Glutamatergic neuron (in vitro differentiated cells): Measurements from ENCODE around the gene CAMTA1. TPM values are rescaled to one million over a fixed set of nuclear protein-coding genes. Genes with fewer than 3 reads are reported as not detected.

Experiments
- DNase-seq: peaks from one replicate; pipeline ENCODE4 v3.0.0; 2022
- H3K27ac Mint-ChIP-seq: one replicate; pipeline ENCODE4 v1.8.0; 2020; ENCODE audit warnings: mild to moderate bottlenecking, mixed read lengths, inconsistent platforms; ENCODE audit not compliant: unreplicated experiment
- H3K27me3 Mint-ChIP-seq: one replicate; pipeline ENCODE4 v1.8.0; 2020; ENCODE audit warnings: mild to moderate bottlenecking, moderate library complexity, mixed read lengths, inconsistent platforms; ENCODE audit not compliant: unreplicated experiment
- H3K36me3 Mint-ChIP-seq: one replicate; pipeline ENCODE4 v1.8.0; 2020; ENCODE audit warnings: mild to moderate bottlenecking, mixed read lengths, inconsistent platforms; ENCODE audit not compliant: unreplicated experiment
- H3K4me1 Mint-ChIP-seq: one replicate; pipeline ENCODE4 v1.8.0; 2020; ENCODE audit warnings: mild to moderate bottlenecking, low read depth, mixed read lengths, inconsistent platforms; ENCODE audit not compliant: unreplicated experiment
- H3K4me3 Mint-ChIP-seq: one replicate; pipeline ENCODE4 v1.8.0; 2020; ENCODE audit warnings: mild to moderate bottlenecking, mixed read lengths, inconsistent platforms; ENCODE audit not compliant: unreplicated experiment
- H3K9me3 Mint-ChIP-seq: one replicate; pipeline ENCODE4 v1.8.0; 2020; ENCODE audit warnings: mild to moderate bottlenecking, moderate library complexity, mixed read lengths, inconsistent platforms; ENCODE audit not compliant: unreplicated experiment
- total RNA-seq: library from RNA; stranded (reverse); fragmentation: NEBNext Ultra II Directional; extraction: Animal tissue kit (Norgen Biotek cat#: 25700); gene quantifications from one replicate; pipeline ENCODE4 v1.2.1, GENCODE V29; 2021; ENCODE audit not compliant: unreplicated experiment
- TF ChIP-seq, protein P1 (sequence below): fragments of 200-600 bp; sonication (generic); IDR thresholded peaks from one replicate; pipeline ENCODE4 v1.5.0; 2021; ENCODE audit not compliant: partially characterized antibody, unreplicated experiment

Gene CAMTA1
- total RNA-seq, 1 donor from 2014 or later = 77.2 TPM

- Mint-ChIP-seq H3K9me3 (no peaks in the 10 kb centered on the region), H3K27me3 (peaks cover 6% of the 10 kb centered on the region), H3K4me1 (peaks cover 3% of the 10 kb centered on the region), H3K36me3 (peaks cover 3% of the 10 kb centered on the region), H3K4me3 (no peak overlapping the region), H3K27ac (no peak overlapping the region)
- no peak for DNase-seq
- TF ChIP-seq, protein P1, sequence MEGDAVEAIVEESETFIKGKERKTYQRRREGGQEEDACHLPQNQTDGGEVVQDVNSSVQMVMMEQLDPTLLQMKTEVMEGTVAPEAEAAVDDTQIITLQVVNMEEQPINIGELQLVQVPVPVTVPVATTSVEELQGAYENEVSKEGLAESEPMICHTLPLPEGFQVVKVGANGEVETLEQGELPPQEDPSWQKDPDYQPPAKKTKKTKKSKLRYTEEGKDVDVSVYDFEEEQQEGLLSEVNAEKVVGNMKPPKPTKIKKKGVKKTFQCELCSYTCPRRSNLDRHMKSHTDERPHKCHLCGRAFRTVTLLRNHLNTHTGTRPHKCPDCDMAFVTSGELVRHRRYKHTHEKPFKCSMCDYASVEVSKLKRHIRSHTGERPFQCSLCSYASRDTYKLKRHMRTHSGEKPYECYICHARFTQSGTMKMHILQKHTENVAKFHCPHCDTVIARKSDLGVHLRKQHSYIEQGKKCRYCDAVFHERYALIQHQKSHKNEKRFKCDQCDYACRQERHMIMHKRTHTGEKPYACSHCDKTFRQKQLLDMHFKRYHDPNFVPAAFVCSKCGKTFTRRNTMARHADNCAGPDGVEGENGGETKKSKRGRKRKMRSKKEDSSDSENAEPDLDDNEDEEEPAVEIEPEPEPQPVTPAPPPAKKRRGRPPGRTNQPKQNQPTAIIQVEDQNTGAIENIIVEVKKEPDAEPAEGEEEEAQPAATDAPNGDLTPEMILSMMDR = no peak
Measured at GRCh38 chr1:7717748-7718368, 932.6 kb downstream of the CAMTA1 start.

DNA sequence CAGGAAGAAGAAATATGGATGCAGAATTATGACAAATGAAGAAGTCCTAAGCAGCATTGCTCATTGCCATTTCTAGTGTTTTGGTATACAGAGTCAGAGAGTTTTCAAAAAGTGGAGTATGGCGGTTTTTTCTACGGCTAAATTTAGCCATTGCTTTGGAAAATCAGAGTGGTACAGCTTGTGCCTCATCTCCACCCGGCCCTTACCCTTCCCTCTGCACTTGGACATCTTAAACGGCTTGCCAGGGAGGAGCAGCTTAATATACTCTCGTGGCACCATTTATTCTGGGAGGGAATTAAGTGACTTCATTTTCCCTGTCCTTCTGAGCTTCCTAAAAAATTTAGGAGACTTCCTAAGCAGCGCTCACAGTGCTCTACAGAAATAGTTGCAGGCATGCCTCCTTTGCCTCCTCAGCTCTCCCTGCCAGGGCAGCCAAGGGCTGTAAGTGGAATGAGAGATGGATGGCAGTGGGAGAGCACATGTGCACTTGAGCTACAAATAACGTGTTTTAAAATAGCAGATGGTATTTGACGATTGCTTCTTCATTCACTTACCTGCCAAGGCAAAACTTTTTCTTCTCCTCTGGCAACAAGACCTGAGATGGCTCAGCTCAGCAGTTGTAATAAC, 934.3 kb downstream of the CAMTA1 start:
- H3K27ac Mint-ChIP-seq = no peak overlapping the region
- DNase-seq = no peak
- peaks cover 3% of the 10 kb centered on the region for H3K4me1 Mint-ChIP-seq
- H3K9me3 Mint-ChIP-seq = no peaks in the 10 kb centered on the region
- H3K4me3 Mint-ChIP-seq = no peak overlapping the region
- peaks cover 6% of the 10 kb centered on the region for H3K27me3 Mint-ChIP-seq
- H3K36me3 Mint-ChIP-seq = no peaks in the 10 kb centered on the region
- TF ChIP-seq, protein P1 = no peak

DNA sequence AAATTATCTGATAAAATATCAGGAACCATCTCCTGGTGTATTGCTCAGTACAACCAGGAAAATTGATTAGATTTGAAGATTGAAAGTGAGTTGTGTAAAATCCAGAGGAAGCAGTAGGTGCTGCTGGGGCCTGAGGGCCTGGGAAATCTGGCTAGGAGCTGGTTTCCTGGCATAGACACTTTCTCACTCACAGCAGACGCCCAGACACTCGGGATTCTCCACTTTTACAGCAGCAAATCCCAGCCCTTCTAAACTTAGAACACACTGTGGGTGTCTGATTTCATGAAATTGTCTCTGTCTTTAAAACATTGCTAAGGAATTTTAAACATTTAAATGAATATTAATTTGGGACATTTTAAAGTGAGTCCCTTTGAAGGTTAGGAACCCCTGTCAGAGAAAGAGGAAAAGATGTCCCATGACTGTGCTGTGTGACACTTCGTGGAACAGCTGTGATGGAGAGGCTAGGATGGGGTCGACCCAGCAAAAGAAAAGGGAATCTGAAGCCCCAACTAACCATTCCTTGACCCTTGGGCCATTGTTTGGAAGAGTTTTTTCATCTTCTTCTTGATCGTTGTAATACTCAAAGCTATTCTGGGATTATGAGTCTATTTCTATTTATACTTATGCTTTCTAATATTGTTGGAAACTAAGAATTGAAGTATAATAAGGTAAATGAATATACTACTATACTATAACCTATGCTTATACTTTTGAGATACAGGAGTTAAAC, 936.9 kb downstream of the CAMTA1 start:
- DNase-seq = no peak
- H3K9me3 Mint-ChIP-seq = no peaks in the 10 kb centered on the region
- H3K4me3 Mint-ChIP-seq = no peak overlapping the region
- no peaks in the 10 kb centered on the region for H3K4me1 Mint-ChIP-seq
- H3K27me3 Mint-ChIP-seq = peaks cover 6% of the 10 kb centered on the region
- H3K27ac Mint-ChIP-seq = no peak overlapping the region
- H3K36me3 Mint-ChIP-seq = no peaks in the 10 kb centered on the region
- TF ChIP-seq, protein P1 = no peak

DNA sequence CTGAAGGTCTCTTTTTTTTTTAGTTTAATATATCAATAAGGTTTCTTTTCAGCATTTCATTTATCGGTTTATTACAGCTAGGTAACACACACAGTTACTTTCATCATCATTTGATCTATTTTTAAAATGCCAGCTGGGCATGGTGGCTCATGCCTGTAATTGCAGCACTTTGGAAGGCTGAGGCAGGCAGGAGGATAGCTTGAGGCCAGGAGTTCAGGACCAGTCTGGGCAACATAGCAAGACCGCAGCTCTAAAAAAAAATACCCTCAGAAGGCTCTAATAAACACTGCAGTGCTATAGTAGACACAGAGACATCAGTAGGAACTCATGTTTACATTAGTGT, 937.4 kb downstream of the CAMTA1 start:
- no peaks in the 10 kb centered on the region for H3K4me1 Mint-ChIP-seq
- H3K4me3 Mint-ChIP-seq = no peak overlapping the region
- H3K9me3 Mint-ChIP-seq = no peaks in the 10 kb centered on the region
- H3K36me3 Mint-ChIP-seq = no peaks in the 10 kb centered on the region
- H3K27ac Mint-ChIP-seq = no peak overlapping the region
- no peak for DNase-seq
- TF ChIP-seq, protein P1 = no peak
- H3K27me3 Mint-ChIP-seq = peaks cover 6% of the 10 kb centered on the region

GRCh38 chr1:7726623-7727022, 941.4 kb downstream of the CAMTA1 start:
- TF ChIP-seq, protein P1 = no peak
- Mint-ChIP-seq H3K9me3 (peaks cover 3% of the 10 kb centered on the region), H3K36me3 (no peaks in the 10 kb centered on the region), H3K4me1 (peaks cover 6% of the 10 kb centered on the region), H3K27ac (no peak overlapping the region), H3K27me3 (peaks cover 2% of the 10 kb centered on the region), H3K4me3 (no peak overlapping the region)
- no peak for DNase-seq
